Skeletal muscle satellite cell (primary cell): Measurements from ENCODE around the gene IQCE. TPM values are rescaled to one million over a fixed set of nuclear protein-coding genes. Genes with fewer than 3 reads are reported as not detected.

Experiments used
- H3K27me3 ChIP-seq: 2 replicates; pipeline ENCODE4 v1.7.0; 2013; ENCODE audit warnings: low read length; ENCODE audit not compliant: control insufficient read depth, insufficient read depth
- H3K36me3 ChIP-seq: 2 replicates; pipeline ENCODE4 v1.7.0; 2013; ENCODE audit warnings: mild to moderate bottlenecking, control low read depth, low read length; ENCODE audit not compliant: insufficient read depth
- H3K4me1 ChIP-seq: 2 replicates; pipeline ENCODE4 v1.7.0; 2013; ENCODE audit warnings: low read length; ENCODE audit not compliant: control insufficient read depth, insufficient read depth
- H3K4me2 ChIP-seq: 2 replicates; pipeline ENCODE4 v1.7.0; 2013; ENCODE audit warnings: mild to moderate bottlenecking, low read length
- H3K4me3 ChIP-seq: 2 replicates; pipeline ENCODE4 v1.7.0; 2013; ENCODE audit warnings: low read length
- H3K9ac ChIP-seq: 2 replicates; pipeline ENCODE4 v1.7.0; 2013; ENCODE audit warnings: mild to moderate bottlenecking, low read depth, low read length, moderate library complexity
- H3K9me3 ChIP-seq: replicated peaks from 2 replicates; pipeline ENCODE4 v1.7.0; 2013; ENCODE audit warnings: mild to moderate bottlenecking, control low read depth, low read length
- total RNA-seq: library from RNA; depleted of rRNA; stranded (reverse); fragments of >200 nt; gene quantifications from 2 replicates; pipeline ENCODE4 v1.2.3, GENCODE V29; 2012; rRNA removed

IQCE gene
- total RNA-seq, result 6.8 and 9.6 TPM in 2 replicates

DNA sequence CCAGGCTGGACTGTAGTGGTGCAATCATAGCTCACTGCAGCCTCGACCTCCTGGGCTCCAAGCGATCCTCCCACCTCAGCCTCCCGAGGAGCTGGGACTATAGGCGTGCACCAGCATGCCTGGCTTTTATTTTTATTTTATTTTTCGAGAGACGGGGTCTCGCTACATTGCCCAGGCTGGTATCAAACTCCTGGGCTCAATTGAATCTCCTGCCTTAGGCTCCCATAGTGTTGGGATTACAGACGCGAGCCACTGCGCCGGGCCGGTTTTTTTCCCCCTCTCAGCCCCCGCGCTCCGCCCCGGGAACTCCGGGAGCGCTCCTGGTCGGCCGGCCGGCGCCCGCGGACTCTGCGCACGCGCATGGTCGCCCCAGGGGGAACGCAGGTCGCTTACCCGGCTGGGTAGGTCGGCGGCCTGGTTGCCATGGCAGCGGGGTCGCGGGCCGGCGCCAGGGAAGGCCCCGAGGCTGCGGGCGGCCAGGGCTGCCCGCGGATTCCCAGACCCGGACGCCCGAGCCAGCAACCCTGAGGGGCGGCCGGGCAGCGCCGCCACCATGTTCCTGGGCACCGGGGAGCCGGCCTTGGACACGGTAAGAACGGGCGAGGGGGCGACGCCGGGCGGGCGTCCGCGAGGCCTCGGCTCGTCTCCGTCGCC lies at the start of gene IQCE:
IQCE (plus strand) TSS at position 351 of the 654 bp plus-strand sequence; CDS start at position 554, 203 bp downstream.
- Histone ChIP-seq H3K4me2 (peak within 1 kb of the TSS; percentile 98), H3K9me3 (no peaks in the 10 kb centered on the region), H3K9ac (peak within 1 kb of the TSS; percentile 85), H3K4me1 (peaks cover 22% of the 10 kb centered on the region), H3K36me3 (no peaks in the 10 kb centered on the region), H3K27me3 (no peaks in the 10 kb centered on the region), H3K4me3 (peak within 1 kb of the TSS; percentile 90)

DNA sequence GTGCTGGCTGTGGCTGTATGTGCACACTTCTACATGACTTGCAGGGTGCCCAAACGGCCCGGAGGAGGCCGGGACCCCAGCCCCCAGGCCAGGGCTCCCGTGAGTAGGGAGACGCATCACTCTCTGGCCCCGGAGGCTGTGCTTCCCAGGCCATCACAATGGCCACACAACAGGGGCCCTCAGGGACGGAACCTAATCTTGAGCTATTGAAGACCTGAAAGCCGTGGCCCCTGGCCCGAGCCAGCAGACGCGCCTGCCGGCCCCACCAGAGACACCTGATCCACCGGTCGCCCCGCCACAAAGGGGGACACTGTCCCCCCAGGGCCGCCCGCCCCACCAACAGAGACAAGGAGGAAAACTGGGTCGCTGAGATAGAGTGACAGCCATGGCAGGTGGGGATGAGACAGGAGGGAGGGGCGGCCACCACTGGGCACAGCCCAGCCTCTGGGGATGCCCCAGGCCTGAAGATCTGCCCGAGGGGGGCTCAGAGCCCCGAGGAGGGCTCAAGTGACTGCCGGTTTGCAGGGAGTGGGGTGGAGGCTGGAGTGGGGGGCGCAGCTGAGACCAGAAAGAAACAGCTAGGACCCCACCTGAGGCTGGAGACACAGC lies 49.4 kb upstream of the IQCE start:
- Histone ChIP-seq H3K27me3 (no peaks in the 10 kb centered on the region), H3K36me3 (no peaks in the 10 kb centered on the region), H3K4me2 (peak overlapping the region; percentile 66), H3K4me3 (no peak overlapping the region), H3K9me3 (no peaks in the 10 kb centered on the region), H3K4me1 (peaks cover 36% of the 10 kb centered on the region), H3K9ac (no peak overlapping the region)

- Histone ChIP-seq H3K4me3 (no peak overlapping the region), H3K9ac (no peak overlapping the region), H3K27me3 (no peaks in the 10 kb centered on the region), H3K4me1 (peaks cover 36% of the 10 kb centered on the region), H3K4me2 (no peak overlapping the region), H3K9me3 (no peaks in the 10 kb centered on the region), H3K36me3 (no peaks in the 10 kb centered on the region)
These were observed 48.5 kb upstream of the IQCE start for GRCh38 chr7:2510130-2510776.

DNA sequence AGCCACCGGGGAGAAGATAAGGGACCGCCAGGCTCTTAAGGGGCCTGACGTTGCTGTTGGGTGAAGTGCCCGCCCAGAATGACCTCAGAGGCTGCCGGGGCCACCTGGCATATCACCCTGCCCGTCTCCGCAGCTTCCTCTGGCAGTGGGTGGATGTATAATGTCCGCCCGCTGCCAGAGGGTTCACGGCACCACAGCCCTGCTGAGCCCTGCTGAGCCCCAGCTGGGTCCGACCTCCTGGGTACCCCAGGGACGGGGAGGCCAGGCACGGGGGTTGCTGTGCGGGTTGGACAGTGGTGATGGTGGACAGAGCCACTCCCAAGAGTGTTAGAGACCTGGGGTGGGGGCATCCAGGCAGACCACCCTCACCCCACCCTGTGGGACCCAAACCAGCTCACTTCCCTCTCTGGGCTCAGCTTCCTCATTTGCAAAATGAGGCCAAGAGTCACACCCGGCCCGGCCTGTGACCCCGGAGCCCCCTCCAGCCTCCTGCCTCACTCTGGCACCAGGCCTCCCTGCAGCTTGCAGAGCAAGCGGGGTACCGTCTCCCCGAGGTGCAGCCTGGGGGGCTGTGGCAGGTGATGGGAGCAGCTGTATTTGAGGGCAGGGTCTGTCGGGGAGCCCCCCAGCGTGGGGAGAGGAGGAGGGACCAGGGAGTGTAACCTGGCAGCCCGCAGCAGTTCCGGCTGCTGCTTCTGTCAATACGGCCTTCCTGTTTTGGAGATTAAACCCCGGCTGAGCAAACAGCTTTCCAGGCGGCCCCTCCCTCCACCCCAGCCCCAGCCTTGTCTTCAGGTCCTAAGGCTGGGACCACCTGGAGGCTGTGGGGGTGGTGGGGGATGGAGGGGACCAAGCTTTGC lies 47.6 kb upstream of the IQCE start:
- H3K36me3 ChIP-seq, result no peaks in the 10 kb centered on the region
- no peak overlapping the region for H3K9ac ChIP-seq
- H3K4me3 ChIP-seq, result no peak overlapping the region
- H3K4me1 ChIP-seq, result peaks cover 45% of the 10 kb centered on the region
- H3K4me2 ChIP-seq, result peak overlapping the region; percentile 6
- H3K27me3 ChIP-seq, result no peaks in the 10 kb centered on the region
- no peaks in the 10 kb centered on the region for H3K9me3 ChIP-seq

DNA sequence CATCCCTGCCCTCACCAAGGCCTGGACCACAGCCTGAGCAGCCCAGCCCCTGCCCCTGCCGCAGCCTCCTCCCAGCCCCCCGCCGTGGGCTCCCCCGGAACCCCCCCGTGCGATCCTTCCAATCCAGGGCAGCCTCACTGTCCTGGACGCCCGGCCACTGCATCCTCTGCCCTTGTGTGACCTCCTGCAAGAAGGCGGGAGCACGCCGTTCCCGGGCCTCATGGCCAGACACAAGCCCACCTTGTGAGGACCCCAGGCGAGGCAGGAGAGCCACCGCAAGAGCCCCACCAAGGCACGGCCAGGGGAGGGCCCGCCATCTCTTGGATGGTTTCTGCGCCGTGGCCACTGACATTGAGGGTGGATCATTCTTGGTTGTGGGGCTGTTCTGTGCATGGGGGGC lies 47.0 kb upstream of the IQCE start:
- Histone ChIP-seq H3K9ac (no peak overlapping the region), H3K4me1 (peaks cover 51% of the 10 kb centered on the region)

GRCh38 chr7:2512179-2512661 lies 46.6 kb upstream of the IQCE start:
- H3K36me3 ChIP-seq, result no peaks in the 10 kb centered on the region
- no peaks in the 10 kb centered on the region for H3K9me3 ChIP-seq
- peaks cover 55% of the 10 kb centered on the region for H3K4me1 ChIP-seq
- no peak overlapping the region for H3K9ac ChIP-seq
- no peaks in the 10 kb centered on the region for H3K27me3 ChIP-seq
- H3K4me2 ChIP-seq, result no peak overlapping the region
- H3K4me3 ChIP-seq, result no peak overlapping the region

More for the DNA sequence above, 47.0 kb upstream of the IQCE start:
- no peaks in the 10 kb centered on the region for H3K27me3 ChIP-seq
- H3K9me3 ChIP-seq, result no peaks in the 10 kb centered on the region
- no peak overlapping the region for H3K4me2 ChIP-seq
- H3K4me3 ChIP-seq, result no peak overlapping the region
- H3K36me3 ChIP-seq, result no peaks in the 10 kb centered on the region

GRCh38 chr7:2512713-2513112 lies 46.1 kb upstream of the IQCE start:
- no peak overlapping the region for H3K4me3 ChIP-seq
- H3K9ac ChIP-seq, result no peak overlapping the region
- H3K4me2 ChIP-seq, result no peak overlapping the region
- H3K36me3 ChIP-seq, result no peaks in the 10 kb centered on the region
- H3K27me3 ChIP-seq, result no peaks in the 10 kb centered on the region
- H3K9me3 ChIP-seq, result no peaks in the 10 kb centered on the region
- H3K4me1 ChIP-seq, result peaks cover 60% of the 10 kb centered on the region

DNA sequence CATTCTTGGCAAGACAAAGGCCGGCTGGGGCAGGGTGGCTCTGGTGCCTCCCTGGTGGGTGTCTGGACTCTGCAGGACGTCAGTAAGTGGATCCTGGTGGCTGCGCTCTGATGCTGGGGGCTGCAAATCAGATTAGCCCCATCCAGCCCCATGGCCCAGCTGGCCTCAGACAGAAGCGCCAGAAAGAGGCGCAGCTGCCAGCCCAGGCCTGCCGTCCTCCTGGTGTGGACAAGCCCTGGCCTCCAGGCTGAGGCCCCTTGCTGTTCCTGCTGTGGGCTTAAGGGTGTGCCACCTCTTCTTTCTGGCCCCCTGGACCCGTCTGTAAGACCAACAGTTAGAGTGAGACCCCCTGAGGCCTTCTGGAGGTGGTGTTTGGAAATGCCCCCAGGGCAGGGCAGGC lies 45.1 kb upstream of the IQCE start:
- no peak overlapping the region for H3K4me2 ChIP-seq
- H3K9me3 ChIP-seq, result no peaks in the 10 kb centered on the region
- no peaks in the 10 kb centered on the region for H3K36me3 ChIP-seq
- no peak overlapping the region for H3K4me3 ChIP-seq
- peaks cover 60% of the 10 kb centered on the region for H3K4me1 ChIP-seq
- no peaks in the 10 kb centered on the region for H3K27me3 ChIP-seq
- H3K9ac ChIP-seq, result no peak overlapping the region

DNA sequence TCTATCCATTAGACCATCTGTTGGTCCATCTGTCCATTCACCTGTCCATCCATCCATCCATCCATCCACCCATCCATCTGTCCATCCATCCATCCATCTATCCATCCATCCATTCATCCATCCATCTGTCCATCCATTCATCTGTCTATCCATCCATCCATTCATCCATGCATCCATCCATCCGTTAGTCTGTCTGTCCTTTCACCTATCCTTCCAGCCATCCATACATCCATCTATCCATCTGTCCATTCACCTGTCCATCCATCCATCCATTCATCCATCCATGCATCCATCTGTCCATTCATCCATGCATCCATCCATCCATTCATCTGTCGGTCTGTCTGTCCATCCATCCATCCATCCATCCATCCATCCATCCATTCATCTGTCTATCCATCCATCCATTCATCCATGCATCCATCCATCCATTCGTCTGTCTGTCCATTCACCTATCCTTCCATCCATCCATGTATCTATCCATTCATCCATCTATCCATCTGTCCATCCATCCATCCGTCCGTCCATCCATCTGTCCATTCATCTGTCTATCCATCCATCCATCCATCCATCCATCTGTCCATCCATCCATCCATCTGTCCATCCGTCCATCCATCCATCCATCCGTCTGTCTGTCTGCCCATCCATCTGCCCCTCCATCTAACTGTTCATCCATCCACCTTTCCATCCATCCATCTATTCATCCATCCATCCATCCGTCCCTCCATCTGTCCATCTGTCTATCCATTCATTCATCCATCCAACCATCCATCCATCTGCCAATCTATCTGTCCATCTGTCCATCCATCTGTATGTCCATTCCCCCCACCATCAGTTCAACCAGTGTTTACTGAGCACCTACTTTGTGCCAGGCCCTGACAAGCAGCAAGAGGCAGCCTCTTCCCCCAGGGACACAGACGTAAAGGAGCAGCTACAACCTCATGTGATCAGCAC lies 44.0 kb upstream of the IQCE start:
- Histone ChIP-seq H3K4me1 (peaks cover 58% of the 10 kb centered on the region), H3K9me3 (no peaks in the 10 kb centered on the region), H3K4me3 (no peak overlapping the region), H3K27me3 (no peaks in the 10 kb centered on the region), H3K9ac (no peak overlapping the region), H3K4me2 (no peak overlapping the region), H3K36me3 (no peaks in the 10 kb centered on the region)

DNA sequence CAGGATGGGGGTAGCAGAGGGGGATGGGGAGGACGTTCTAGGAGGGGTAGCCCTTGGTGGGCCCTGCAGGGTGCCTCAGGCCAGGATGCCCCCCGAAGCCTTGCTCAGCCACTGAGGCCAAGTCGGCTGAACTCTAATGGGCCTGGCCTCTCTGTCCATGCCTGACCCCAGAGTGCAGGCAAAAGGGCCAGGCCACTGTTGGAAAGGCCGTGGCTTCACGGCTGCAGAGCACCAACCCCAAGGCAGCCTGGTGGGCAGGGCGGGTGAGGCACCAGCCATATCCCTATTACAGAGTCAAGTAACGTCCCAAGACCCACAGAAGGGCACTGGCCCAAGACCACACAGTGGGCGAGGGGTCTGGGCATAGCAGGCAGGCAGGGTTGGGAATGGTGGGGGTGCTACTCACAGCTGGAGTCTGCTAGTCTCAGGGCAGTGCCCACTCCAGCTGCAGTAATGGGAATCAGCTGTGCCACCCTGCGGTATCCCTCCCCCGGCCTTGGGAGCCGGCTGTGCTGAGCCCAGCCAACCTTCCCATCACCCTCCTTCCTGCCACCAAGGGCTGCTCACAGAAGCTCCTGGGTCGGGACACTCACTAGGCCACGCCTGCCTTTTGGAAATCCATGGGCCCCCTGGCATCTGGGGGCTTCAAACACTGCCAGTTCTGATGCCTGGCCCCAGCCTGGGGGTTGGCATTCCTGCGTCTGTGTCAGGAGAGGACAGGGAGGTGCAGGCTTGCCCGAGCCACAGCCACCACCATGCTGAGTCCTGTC lies 43.2 kb upstream of the IQCE start:
- Histone ChIP-seq H3K4me2 (peak overlapping the region; percentile 8), H3K9me3 (no peaks in the 10 kb centered on the region), H3K4me3 (no peak overlapping the region), H3K4me1 (peaks cover 59% of the 10 kb centered on the region), H3K27me3 (no peaks in the 10 kb centered on the region), H3K36me3 (no peaks in the 10 kb centered on the region), H3K9ac (peak overlapping the region; percentile 68)
